HepG2 (cell line): ENCODE results near the gene WBP1.
"Not testable (repeated sequence)": the region's sequence is repeated elsewhere in the genome, so short reads cannot be mapped to it uniquely, and the experiment has no call there.

Experiments
- AHDC1 ChIP-seq: sonication (generic); formaldehyde crosslinking; IDR thresholded peaks from 2 replicates; pipeline ENCODE4 v1.5.1; 2020; ENCODE audit warnings: mild to moderate bottlenecking, missing genetic modification reagents, borderline replicate concordance
- BHLHE40 ChIP-seq: IDR thresholded peaks from 2 replicates; pipeline ENCODE4 v1.6.1; 2011; ENCODE audit warnings: low read length, improper control_type of control experiment
- JUNB ChIP-seq: sonication (generic); formaldehyde crosslinking; IDR thresholded peaks from 2 replicates; pipeline ENCODE4 v1.8.0; 2022; ENCODE audit warnings: missing genetic modification reagents, mild to moderate bottlenecking, borderline replicate concordance
- NFE2L2 ChIP-seq: fragments of 150-350 bp; IDR thresholded peaks from 2 replicates; pipeline ENCODE4 v1.6.1; 2014; ENCODE audit warnings: low read length
- TAF1 ChIP-seq: sonication (generic); formaldehyde crosslinking; IDR thresholded peaks from 2 replicates; pipeline ENCODE4 v1.4.0; 2020; ENCODE audit warnings: missing genetic modification reagents
- ZBTB7A ChIP-seq: sonication (generic); formaldehyde crosslinking; IDR thresholded peaks from 2 replicates; pipeline ENCODE4 v1.8.0; 2022; ENCODE audit warnings: mild to moderate bottlenecking, missing genetic modification reagents
- ZNF138 ChIP-seq: sonication (generic); formaldehyde crosslinking; IDR thresholded peaks from 2 replicates; pipeline ENCODE4 v1.5.0; 2020; ENCODE audit warnings: mild to moderate bottlenecking, low read depth, missing genetic modification reagents
- ZSCAN31 ChIP-seq: sonication (generic); formaldehyde crosslinking; IDR thresholded peaks from 2 replicates; pipeline ENCODE4 v1.5.0; 2020; ENCODE audit warnings: low read depth, mild to moderate bottlenecking, missing genetic modification reagents
- ZSCAN9 ChIP-seq: IDR thresholded peaks from 2 replicates; pipeline ENCODE4 v1.6.1; 2016; ENCODE audit warnings: borderline replicate concordance
- TF ChIP-seq, protein P1 (sequence below): sonication (generic); formaldehyde crosslinking; IDR thresholded peaks from 2 replicates; pipeline ENCODE4 v1.5.0; 2020; ENCODE audit warnings: mild to moderate bottlenecking, missing genetic modification reagents, moderate library complexity

- not testable (repeated sequence) for TF ChIP-seq TAF1; ZNF138 (CRISPR knock-in tag); BHLHE40; ZSCAN9 (CRISPR knock-in tag); ZSCAN31 (CRISPR knock-in tag); JUNB; AHDC1 (CRISPR knock-in tag); NFE2L2; ZBTB7A (CRISPR knock-in tag)
- TF ChIP-seq, protein P1, sequence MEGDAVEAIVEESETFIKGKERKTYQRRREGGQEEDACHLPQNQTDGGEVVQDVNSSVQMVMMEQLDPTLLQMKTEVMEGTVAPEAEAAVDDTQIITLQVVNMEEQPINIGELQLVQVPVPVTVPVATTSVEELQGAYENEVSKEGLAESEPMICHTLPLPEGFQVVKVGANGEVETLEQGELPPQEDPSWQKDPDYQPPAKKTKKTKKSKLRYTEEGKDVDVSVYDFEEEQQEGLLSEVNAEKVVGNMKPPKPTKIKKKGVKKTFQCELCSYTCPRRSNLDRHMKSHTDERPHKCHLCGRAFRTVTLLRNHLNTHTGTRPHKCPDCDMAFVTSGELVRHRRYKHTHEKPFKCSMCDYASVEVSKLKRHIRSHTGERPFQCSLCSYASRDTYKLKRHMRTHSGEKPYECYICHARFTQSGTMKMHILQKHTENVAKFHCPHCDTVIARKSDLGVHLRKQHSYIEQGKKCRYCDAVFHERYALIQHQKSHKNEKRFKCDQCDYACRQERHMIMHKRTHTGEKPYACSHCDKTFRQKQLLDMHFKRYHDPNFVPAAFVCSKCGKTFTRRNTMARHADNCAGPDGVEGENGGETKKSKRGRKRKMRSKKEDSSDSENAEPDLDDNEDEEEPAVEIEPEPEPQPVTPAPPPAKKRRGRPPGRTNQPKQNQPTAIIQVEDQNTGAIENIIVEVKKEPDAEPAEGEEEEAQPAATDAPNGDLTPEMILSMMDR (CRISPR knock-in tag): not testable (repeated sequence)
Measured at GRCh38 chr2:74483675-74484164, 25.5 kb downstream of the WBP1 start.
